Measurements from ENCODE around the gene DCUN1D1. TPM values are rescaled to one million over a fixed set of nuclear protein-coding genes. Genes with fewer than 3 reads are reported as not detected.

Gene DCUN1D1
- total and polyA plus RNA-seq, 10 of the 15 experiments (the other 5 are each of a cell fraction or from before 2014, with no cell fraction given), result 19.8 to 47.4 (median 30.8) TPM

DNA sequence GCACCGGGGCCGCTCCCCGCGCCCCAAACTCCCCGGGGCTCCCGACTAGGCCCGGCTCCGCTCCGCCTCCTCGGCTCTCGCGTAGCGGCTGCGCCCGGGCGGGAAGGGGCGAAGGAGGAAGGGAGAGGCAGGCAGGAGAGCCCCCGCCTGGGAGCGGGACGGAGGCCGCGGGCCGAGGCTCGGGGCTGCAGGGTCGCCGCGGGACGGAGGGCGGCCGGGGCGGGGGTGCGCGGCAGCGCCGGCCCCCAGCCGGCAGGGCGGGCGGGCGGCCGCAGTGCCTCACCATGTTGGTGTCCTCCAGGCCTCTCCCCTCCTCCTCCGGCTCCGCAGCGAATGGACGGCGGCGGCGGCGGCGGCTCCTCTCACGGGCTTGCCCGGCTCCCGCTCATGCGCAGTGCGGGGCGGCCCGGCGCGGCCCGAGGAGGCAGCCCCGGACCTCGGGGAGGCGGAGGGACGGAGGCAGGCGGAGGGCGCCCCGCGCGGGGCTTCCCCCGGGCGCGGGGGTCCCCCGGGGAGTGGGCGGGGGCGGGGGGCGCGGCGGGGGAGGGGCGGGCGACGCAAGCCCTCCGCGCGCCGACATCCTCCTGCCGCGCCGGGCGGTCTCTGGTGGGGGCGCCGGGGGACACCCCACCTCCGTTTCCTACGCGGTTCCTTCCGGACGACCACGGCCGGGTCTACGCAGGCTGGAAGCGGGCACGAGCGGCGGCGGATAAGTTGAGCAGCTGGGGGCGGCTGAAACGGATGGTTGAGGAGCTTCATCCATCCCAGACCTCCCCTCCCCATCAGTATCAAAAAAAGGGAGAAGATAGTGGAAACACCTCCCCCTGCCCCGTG, at the start of gene DCUN1D1 (continued):
- TF ChIP-seq STAT3 (IDR thresholded peaks at IDR 0.05; ENCODE audit: low read depth, low read length) (no peak), EGR1 (IDR thresholded peaks at IDR 0.05; ENCODE audit: borderline replicate concordance in 1 of 2, low read depth in 2 of 2, low read length in 2 of 2) (peak in 1 of 2 experiments; percentile 53; a peak in 1 of 3 replicates), ZNF24 (IDR thresholded peaks at IDR 0.05) (no peak), ZSCAN29 (IDR thresholded peaks at IDR 0.05) (peak; percentile 100), YY1 (IDR thresholded peaks at IDR 0.05; ENCODE audit: low read depth, low read length) (peak; percentile 84), BHLHE40 (IDR thresholded peaks at IDR 0.05; ENCODE audit: borderline replicate concordance in 1 of 2, low read depth in 2 of 2, low read length in 1 of 2) (peak in 1 of 2 experiments; percentile 82; a peak in 2 of 4 replicates), IKZF1 (conservative IDR thresholded peaks at IDR 0.05) (peak; percentile 28; the same call in 1 of the 2 replicates), NR2F1 (conservative IDR thresholded peaks at IDR 0.05) (0 out of 2 replicates have a peak, but pooled peaks have one; percentile 27), HCFC1 (IDR thresholded peaks at IDR 0.05; ENCODE audit: low read length) (peak; percentile 31; the same call in 1 of the 2 replicates), RAD51 (IDR thresholded peaks at IDR 0.05) (no peak), SMARCA5 (IDR thresholded peaks at IDR 0.05) (peak; percentile 47; the same call in 1 of the 2 replicates), NRF1 (conservative IDR thresholded peaks at IDR 0.05; ENCODE audit: low read depth, low read length) (peak; percentile 66)
- TF ChIP-seq, protein P1, sequence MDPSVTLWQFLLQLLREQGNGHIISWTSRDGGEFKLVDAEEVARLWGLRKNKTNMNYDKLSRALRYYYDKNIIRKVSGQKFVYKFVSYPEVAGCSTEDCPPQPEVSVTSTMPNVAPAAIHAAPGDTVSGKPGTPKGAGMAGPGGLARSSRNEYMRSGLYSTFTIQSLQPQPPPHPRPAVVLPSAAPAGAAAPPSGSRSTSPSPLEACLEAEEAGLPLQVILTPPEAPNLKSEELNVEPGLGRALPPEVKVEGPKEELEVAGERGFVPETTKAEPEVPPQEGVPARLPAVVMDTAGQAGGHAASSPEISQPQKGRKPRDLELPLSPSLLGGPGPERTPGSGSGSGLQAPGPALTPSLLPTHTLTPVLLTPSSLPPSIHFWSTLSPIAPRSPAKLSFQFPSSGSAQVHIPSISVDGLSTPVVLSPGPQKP (IDR thresholded peaks at IDR 0.05; ENCODE audit: low read depth, low read length), result no peak
- TF ChIP-seq, protein P2, sequence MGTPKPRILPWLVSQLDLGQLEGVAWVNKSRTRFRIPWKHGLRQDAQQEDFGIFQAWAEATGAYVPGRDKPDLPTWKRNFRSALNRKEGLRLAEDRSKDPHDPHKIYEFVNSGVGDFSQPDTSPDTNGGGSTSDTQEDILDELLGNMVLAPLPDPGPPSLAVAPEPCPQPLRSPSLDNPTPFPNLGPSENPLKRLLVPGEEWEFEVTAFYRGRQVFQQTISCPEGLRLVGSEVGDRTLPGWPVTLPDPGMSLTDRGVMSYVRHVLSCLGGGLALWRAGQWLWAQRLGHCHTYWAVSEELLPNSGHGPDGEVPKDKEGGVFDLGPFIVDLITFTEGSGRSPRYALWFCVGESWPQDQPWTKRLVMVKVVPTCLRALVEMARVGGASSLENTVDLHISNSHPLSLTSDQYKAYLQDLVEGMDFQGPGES (IDR thresholded peaks at IDR 0.05), result no peak
